Stomach (tissue), 4 donors: ENCODE measurements around the gene SNRNP35.

Source experiments
- CTCF ChIP-seq, 7 experiments: fragments of 450-650 bp in 4 of 7; fragments of 200-600 bp in 3 of 7; sonication (generic) in 3 of 7; IDR thresholded peaks; one replicate each; pipeline ENCODE4 v1.5.1; 2016 to 2019; ENCODE audit warnings: antibody characterized with exemption in 7 of 7, control low read depth in 2 of 7, mild to moderate bottlenecking in 1 of 7
- EP300 ChIP-seq: sonication (generic); formaldehyde crosslinking; IDR thresholded peaks from one replicate; pipeline ENCODE4 v1.6.1; 2017; ENCODE audit warnings: antibody characterized with exemption
- POLR2A ChIP-seq, 4 donors: fragments of 450-650 bp; IDR thresholded peaks; one replicate each; pipeline ENCODE4 v1.6.1; 2016; ENCODE audit warnings: antibody characterized with exemption in 4 of 4, control low read depth in 2 of 4, mild to moderate bottlenecking in 1 of 4, moderate library complexity in 1 of 4
- POLR2AphosphoS5 ChIP-seq, 3 donors: sonication (generic); formaldehyde crosslinking; IDR thresholded peaks; one replicate each; pipeline ENCODE4 v1.6.1; 2016; ENCODE audit warnings: antibody characterized with exemption in 3 of 3

GRCh38 chr12:123421314-123421713 is 36.6 kb upstream of the SNRNP35 start:
- no peak for TF ChIP-seq CTCF (IDR thresholded peaks at IDR 0.05)
- no peak for TF ChIP-seq POLR2AphosphoS5 (IDR thresholded peaks at IDR 0.05)
- TF ChIP-seq POLR2A (IDR thresholded peaks at IDR 0.05) = no peak
- TF ChIP-seq EP300 = no peak
